Hepatocyte (in vitro differentiated cells): ENCODE data around the gene SPRED2. TPM values are rescaled to one million over a fixed set of nuclear protein-coding genes. Genes with fewer than 3 reads are reported as not detected.
A peak's percentile ranks its signal among the peaks of the same experiment; 100 is the strongest.

Experiments used
- DNase-seq: peaks from one replicate; pipeline ENCODE4 v3.0.0-alpha.2; 2016; ENCODE audit warnings: low spot score
- H2AFZ ChIP-seq: fragments of 200-600 bp; sonication (generic); 2 replicates; pipeline ENCODE4 v1.6.0; 2016; ENCODE audit warnings: antibody characterized with exemption, mild to moderate bottlenecking
- H3K27ac ChIP-seq: fragments of 200-600 bp; sonication (generic); 2 replicates; pipeline ENCODE4 v1.5.1; 2016; ENCODE audit warnings: mild to moderate bottlenecking
- H3K27me3 ChIP-seq: fragments of 200-600 bp; sonication (generic); 2 replicates; pipeline ENCODE4 v1.6.1; 2016
- H3K36me3 ChIP-seq: fragments of 200-600 bp; sonication (generic); replicated peaks from 2 replicates; pipeline ENCODE4 v1.5.1; 2016; ENCODE audit warnings: low read depth; ENCODE audit not compliant: insufficient read depth
- H3K4me1 ChIP-seq: fragments of 200-600 bp; sonication (generic); 2 replicates; pipeline ENCODE4 v1.5.1; 2016; ENCODE audit warnings: mild to moderate bottlenecking, moderate library complexity; ENCODE audit not compliant: insufficient read depth
- H3K4me2 ChIP-seq: fragments of 200-600 bp; sonication (generic); 2 replicates; pipeline ENCODE4 v1.6.0; 2016
- H3K4me3 ChIP-seq: fragments of 200-600 bp; sonication (generic); 2 replicates; pipeline ENCODE4 v1.5.1; 2016; ENCODE audit warnings: mild to moderate bottlenecking
- H3K79me2 ChIP-seq: fragments of 200-600 bp; sonication (generic); 2 replicates; pipeline ENCODE4 v1.6.0; 2017; ENCODE audit warnings: mild to moderate bottlenecking
- H3K9me2 ChIP-seq: fragments of 200-600 bp; sonication (generic); replicated peaks from 2 replicates; pipeline ENCODE4 v1.6.0; 2017; ENCODE audit warnings: mild to moderate bottlenecking; ENCODE audit not compliant: insufficient read depth
- H3K9me3 ChIP-seq: fragments of 200-600 bp; sonication (generic); 2 replicates; pipeline ENCODE4 v1.5.1; 2016; ENCODE audit warnings: low read depth, mild to moderate bottlenecking
- H4K20me1 ChIP-seq: fragments of 200-600 bp; sonication (generic); 2 replicates; pipeline ENCODE4 v1.6.0; 2016; ENCODE audit warnings: mild to moderate bottlenecking; ENCODE audit not compliant: insufficient read depth, poor library complexity, severe bottlenecking
- EZH2 ChIP-seq: fragments of 200-600 bp; sonication (generic); IDR thresholded peaks from 2 replicates; pipeline ENCODE4 v1.6.1; 2016; ENCODE audit warnings: antibody characterized with exemption, mild to moderate bottlenecking, borderline replicate concordance
- EZH2phosphoT487 ChIP-seq: fragments of 200-600 bp; sonication (generic); IDR thresholded peaks from one replicate; pipeline ENCODE4 v1.6.1; 2018; ENCODE audit warnings: antibody characterized with exemption, mild to moderate bottlenecking, low read depth, moderate library complexity; ENCODE audit not compliant: unreplicated experiment, severe bottlenecking
- WGBS: methylation state at CpG from one replicate; pipeline ENCODE4 v1.1.6; 2016; ENCODE audit warnings: low lambda C conversion rate; ENCODE audit errors: missing lambda C conversion rate; 5-methylcytosine and 5-hydroxymethylcytosine counted together
- polyA plus RNA-seq: library from polyadenylated mRNA; unstranded; fragments of >200 nt; fragmentation: Nextera tagmentation; extraction: Ambion mirVana; gene quantifications from 2 replicates; pipeline ENCODE4 v1.2.1, GENCODE V29; 2016
- total RNA-seq: library from RNA; depleted of rRNA; stranded (reverse); fragments of >200 nt; gene quantifications from 2 replicates; pipeline ENCODE4 v1.2.3, GENCODE V29; 2014
- TF ChIP-seq, protein P1 (sequence below): fragments of 200-600 bp; sonication (generic); IDR thresholded peaks from 2 replicates; pipeline ENCODE4 v1.5.1; 2016; ENCODE audit warnings: antibody characterized with exemption, mild to moderate bottlenecking; ENCODE audit not compliant: poor library complexity

SPRED2 gene
- total and polyA plus RNA-seq, 2 experiments from 2014 or later: 12.7 to 14.1 TPM

DNA sequence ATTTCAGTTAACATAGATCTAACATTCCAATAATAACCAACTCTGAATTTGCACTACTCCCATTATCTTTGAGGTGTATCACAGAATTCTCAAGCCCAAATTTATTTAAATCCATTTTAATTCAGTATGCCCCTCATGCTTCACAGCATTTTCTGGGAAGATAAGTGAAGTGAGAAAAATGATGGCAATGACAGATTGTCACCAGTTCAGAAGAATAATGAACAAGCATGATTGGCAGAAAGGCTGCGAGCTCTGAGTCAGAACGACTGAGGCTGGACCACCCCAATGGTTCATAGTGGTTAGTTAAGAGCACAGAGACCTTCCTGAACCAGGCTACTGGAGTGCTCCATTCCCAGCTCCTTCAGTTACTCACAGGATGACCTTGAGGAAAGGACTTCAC, 4.9 kb downstream of the SPRED2 start:
- no peaks in the 10 kb centered on the region for H3K36me3 ChIP-seq
- H3K4me1 ChIP-seq: no peaks in the 10 kb centered on the region
- H3K4me2 ChIP-seq: no peak overlapping the region
- H3K9me2 ChIP-seq: no peaks in the 10 kb centered on the region
- TF ChIP-seq, protein P1, sequence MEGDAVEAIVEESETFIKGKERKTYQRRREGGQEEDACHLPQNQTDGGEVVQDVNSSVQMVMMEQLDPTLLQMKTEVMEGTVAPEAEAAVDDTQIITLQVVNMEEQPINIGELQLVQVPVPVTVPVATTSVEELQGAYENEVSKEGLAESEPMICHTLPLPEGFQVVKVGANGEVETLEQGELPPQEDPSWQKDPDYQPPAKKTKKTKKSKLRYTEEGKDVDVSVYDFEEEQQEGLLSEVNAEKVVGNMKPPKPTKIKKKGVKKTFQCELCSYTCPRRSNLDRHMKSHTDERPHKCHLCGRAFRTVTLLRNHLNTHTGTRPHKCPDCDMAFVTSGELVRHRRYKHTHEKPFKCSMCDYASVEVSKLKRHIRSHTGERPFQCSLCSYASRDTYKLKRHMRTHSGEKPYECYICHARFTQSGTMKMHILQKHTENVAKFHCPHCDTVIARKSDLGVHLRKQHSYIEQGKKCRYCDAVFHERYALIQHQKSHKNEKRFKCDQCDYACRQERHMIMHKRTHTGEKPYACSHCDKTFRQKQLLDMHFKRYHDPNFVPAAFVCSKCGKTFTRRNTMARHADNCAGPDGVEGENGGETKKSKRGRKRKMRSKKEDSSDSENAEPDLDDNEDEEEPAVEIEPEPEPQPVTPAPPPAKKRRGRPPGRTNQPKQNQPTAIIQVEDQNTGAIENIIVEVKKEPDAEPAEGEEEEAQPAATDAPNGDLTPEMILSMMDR: no peak
- TF ChIP-seq EZH2: no peak
- no peak for TF ChIP-seq EZH2phosphoT487
- H3K4me3 ChIP-seq: no peak overlapping the region
- 87% methylated on average over 2 of the region's 2 CpGs for WGBS
- no peaks in the 10 kb centered on the region for H3K9me3 ChIP-seq
- H4K20me1 ChIP-seq: peaks cover 24% of the 10 kb centered on the region
- H3K27me3 ChIP-seq: no peaks in the 10 kb centered on the region
- DNase-seq: no peak
- peak overlapping the region; percentile 29 for H3K27ac ChIP-seq
- no peak overlapping the region for H2AFZ ChIP-seq
- H3K79me2 ChIP-seq: peaks cover 84% of the 10 kb centered on the region

DNA sequence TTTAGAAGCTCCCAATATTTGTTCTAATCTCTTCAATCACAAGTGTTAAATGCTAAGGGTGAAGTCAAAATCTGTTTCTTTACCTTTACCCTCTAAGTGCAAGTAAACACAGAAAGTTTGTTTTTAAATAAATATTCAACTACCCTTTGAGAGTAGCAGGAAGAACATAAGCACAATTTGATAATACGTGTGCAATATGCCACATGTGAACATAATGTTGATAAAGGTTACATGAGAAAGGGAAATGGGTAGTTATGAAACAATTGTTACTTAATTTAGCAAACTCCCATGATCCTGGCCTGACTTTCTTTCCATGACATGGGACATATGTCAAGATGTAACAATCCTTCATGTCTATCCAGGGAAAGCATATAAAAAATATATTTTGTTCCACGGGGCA, 7.1 kb downstream of the SPRED2 start:
- no peaks in the 10 kb centered on the region for H3K36me3 ChIP-seq
- H3K9me2 ChIP-seq: no peaks in the 10 kb centered on the region
- no peak overlapping the region for H3K27ac ChIP-seq
- DNase-seq: no peak
- peaks cover 12% of the 10 kb centered on the region for H3K4me1 ChIP-seq
- H3K79me2 ChIP-seq: peaks cover 95% of the 10 kb centered on the region
- TF ChIP-seq, protein P1: no peak
- TF ChIP-seq EZH2phosphoT487 (no peak), EZH2 (no peak)
- H4K20me1 ChIP-seq: peaks cover 22% of the 10 kb centered on the region
- 82% methylated on average over 2 of the region's 2 CpGs for WGBS
- H3K27me3 ChIP-seq: no peaks in the 10 kb centered on the region
- H2AFZ ChIP-seq: no peak overlapping the region
- H3K4me2 ChIP-seq: no peak overlapping the region
- H3K9me3 ChIP-seq: no peaks in the 10 kb centered on the region
- H3K4me3 ChIP-seq: no peak overlapping the region

DNA sequence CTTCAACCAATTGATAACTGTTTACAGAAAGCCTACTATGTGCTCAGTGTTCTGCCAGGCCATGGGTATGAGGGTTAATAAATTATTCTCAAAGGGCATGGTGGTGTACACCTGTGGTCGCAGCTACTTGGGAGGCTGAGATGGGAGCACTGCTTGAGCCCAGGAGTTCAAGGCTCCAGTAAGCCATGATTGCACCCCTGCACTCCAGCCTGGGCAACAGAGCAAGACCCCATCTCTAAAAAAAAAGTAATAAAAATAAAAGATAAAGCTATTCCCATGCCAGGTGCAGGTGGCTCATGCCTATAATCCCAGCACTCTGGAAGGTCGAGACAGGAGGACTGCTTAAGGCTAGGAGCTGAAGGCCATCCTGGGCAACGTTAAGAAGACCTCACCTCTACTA, 8.0 kb downstream of the SPRED2 start:
- H3K27me3 ChIP-seq: no peaks in the 10 kb centered on the region
- 98% methylated on average over 3 of the region's 3 CpGs for WGBS
- no peak overlapping the region for H3K4me2 ChIP-seq
- no peak for DNase-seq
- peaks cover 13% of the 10 kb centered on the region for H4K20me1 ChIP-seq
- H2AFZ ChIP-seq: no peak overlapping the region
- no peak overlapping the region for H3K27ac ChIP-seq
- H3K9me2 ChIP-seq: no peaks in the 10 kb centered on the region
- H3K4me1 ChIP-seq: peaks cover 12% of the 10 kb centered on the region
- no peak overlapping the region for H3K4me3 ChIP-seq
- H3K79me2 ChIP-seq: peaks cover 95% of the 10 kb centered on the region
- TF ChIP-seq, protein P1: no peak
- TF ChIP-seq EZH2phosphoT487: no peak
- TF ChIP-seq EZH2: no peak
- no peaks in the 10 kb centered on the region for H3K36me3 ChIP-seq
- H3K9me3 ChIP-seq: no peaks in the 10 kb centered on the region

DNA sequence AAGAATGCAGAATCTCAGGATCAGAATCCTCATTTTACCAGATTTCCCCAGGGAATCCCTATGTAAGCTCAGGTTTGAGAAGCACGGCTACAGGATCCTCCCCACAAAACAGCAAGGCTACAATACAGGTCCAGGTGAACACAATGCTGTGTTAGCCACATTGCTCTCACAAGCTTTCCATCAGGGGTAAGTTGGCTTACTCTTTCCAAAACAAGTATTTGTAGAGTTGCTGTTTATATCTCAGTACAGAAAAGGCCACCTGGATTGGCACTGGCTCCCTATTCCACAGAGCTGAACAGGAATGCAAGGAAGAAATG, 11.0 kb downstream of the SPRED2 start:
- Histone ChIP-seq H3K4me3 (no peak overlapping the region), H2AFZ (no peak overlapping the region), H3K79me2 (peaks cover 95% of the 10 kb centered on the region), H4K20me1 (peaks cover 2% of the 10 kb centered on the region), H3K36me3 (no peaks in the 10 kb centered on the region), H3K9me2 (no peaks in the 10 kb centered on the region), H3K27me3 (no peaks in the 10 kb centered on the region), H3K4me1 (peaks cover 12% of the 10 kb centered on the region), H3K27ac (peak overlapping the region; percentile 69), H3K4me2 (peak overlapping the region; percentile 50), H3K9me3 (no peaks in the 10 kb centered on the region)
- no peak for DNase-seq
- 42% methylated on average over 1 of the region's 1 CpG for WGBS
- no peak for TF ChIP-seq EZH2phosphoT487
- no peak for TF ChIP-seq EZH2
- TF ChIP-seq, protein P1: no peak
